Neural progenitor cell (in vitro differentiated cells): Measurements from ENCODE around the gene PCYT1A.

Experiments used
- CTCF ChIP-seq: fragments of 200-600 bp; sonication (generic); IDR thresholded peaks from 2 replicates; pipeline ENCODE4 v1.5.1; 2017; ENCODE audit warnings: antibody characterized with exemption, mild to moderate bottlenecking
- EZH2 ChIP-seq: fragments of 200-600 bp; sonication (generic); IDR thresholded peaks from 2 replicates; pipeline ENCODE4 v1.6.1; 2017; ENCODE audit warnings: antibody characterized with exemption, mild to moderate bottlenecking, moderate library complexity

- TF ChIP-seq CTCF (no peak), EZH2 (no peak)
Observed at GRCh38 chr3:196260784-196261183, 26.7 kb downstream of the PCYT1A start.
